CD14-positive monocyte (primary cell): ENCODE results near the gene CROCC2. TPM values are rescaled to one million over a fixed set of nuclear protein-coding genes. Genes with fewer than 3 reads are reported as not detected.

Source experiments
- DNase-seq, 3 donors: peaks; one replicate each; pipeline ENCODE4 v3.0.0-alpha.2; 2011 to 2022
- H2AFZ ChIP-seq: 2 replicates; pipeline ENCODE4 v1.6.0; 2012; ENCODE audit warnings: mild to moderate bottlenecking, low read depth, low read length, inconsistent platforms; ENCODE audit not compliant: insufficient read depth, poor library complexity, severe bottlenecking
- H3K27ac ChIP-seq, 2 donors: 1 replicate in 1 of 2; 2 replicates in 1 of 2; pipeline ENCODE4 v1.5.1; 2012 to 2013; ENCODE audit warnings: low read length in 2 of 2, control low read depth in 1 of 2, inconsistent platforms in 1 of 2, low read depth in 1 of 2, mild to moderate bottlenecking in 1 of 2
- H3K27me3 ChIP-seq, 2 donors: one replicate each; pipeline versions ENCODE4 v1.6.0 to v1.6.1; 2011 to 2013; ENCODE audit warnings: low read length in 2 of 2; ENCODE audit not compliant: control insufficient read depth in 2 of 2, insufficient read depth in 2 of 2
- H3K36me3 ChIP-seq, 2 donors: replicated peaks in 1 of 2; 1 replicate in 1 of 2; 2 replicates in 1 of 2; pipeline versions ENCODE4 v1.5.1 to v1.6.1; 2012 to 2013; ENCODE audit warnings: low read length in 2 of 2, control low read depth in 1 of 2, inconsistent platforms in 1 of 2, mild to moderate bottlenecking in 1 of 2; ENCODE audit not compliant: insufficient read depth in 2 of 2, control insufficient read depth in 1 of 2
- H3K4me1 ChIP-seq, 2 donors: 1 replicate in 1 of 2; 2 replicates in 1 of 2; pipeline versions ENCODE4 v1.5.1 to v1.6.1; 2012 to 2013; ENCODE audit warnings: low read length in 2 of 2, control low read depth in 1 of 2, inconsistent platforms in 1 of 2, mild to moderate bottlenecking in 1 of 2, moderate library complexity in 1 of 2; ENCODE audit not compliant: insufficient read depth in 2 of 2, control insufficient read depth in 1 of 2
- H3K4me2 ChIP-seq: replicated peaks from 2 replicates; pipeline ENCODE3; 2012; ENCODE audit warnings: low read length, moderate library complexity, mild to moderate bottlenecking; ENCODE audit not compliant: poor library complexity, severe bottlenecking; ENCODE audit errors: extremely low read depth
- H3K4me3 ChIP-seq, 3 experiments: fragments of 200-600 bp in 1 of 3; sonication (generic) in 1 of 3; replicated peaks in 1 of 3; 1 replicate in 2 of 3; 2 replicates in 1 of 3; pipeline ENCODE4 v1.5.1; 2011 to 2013; ENCODE audit warnings: low read length in 3 of 3, mild to moderate bottlenecking in 3 of 3, control low read depth in 2 of 3, low read depth in 2 of 3, inconsistent platforms in 1 of 3, moderate library complexity in 1 of 3
- H3K79me2 ChIP-seq: 2 replicates; pipeline ENCODE4 v1.6.0; 2012; ENCODE audit warnings: mild to moderate bottlenecking, control low read depth, inconsistent platforms, low read length, moderate library complexity; ENCODE audit not compliant: insufficient read depth
- H3K9ac ChIP-seq: 2 replicates; pipeline ENCODE4 v1.6.0; 2017; ENCODE audit warnings: low read length, mild to moderate bottlenecking; ENCODE audit not compliant: insufficient read depth, poor library complexity, severe bottlenecking
- H3K9me3 ChIP-seq, 2 donors: replicated peaks in 1 of 2; 1 replicate in 1 of 2; 2 replicates in 1 of 2; pipeline versions ENCODE4 v1.5.1 to v1.6.1; 2012 to 2013; ENCODE audit warnings: low read length in 2 of 2, control low read depth in 1 of 2; ENCODE audit not compliant: control insufficient read depth in 1 of 2, insufficient read depth in 1 of 2
- H4K20me1 ChIP-seq: 2 replicates; pipeline ENCODE4 v1.6.0; 2012; ENCODE audit warnings: mild to moderate bottlenecking, low read length, control low read depth, moderate library complexity; ENCODE audit not compliant: insufficient read depth
- H3K27ac Mint-ChIP-seq, 7 donors: one replicate each; pipeline ENCODE4 v1.8.0; 2020; ENCODE audit warnings: mild to moderate bottlenecking in 7 of 7, mixed read lengths in 7 of 7, moderate library complexity in 6 of 7, inconsistent platforms in 2 of 7
- H3K27me3 Mint-ChIP-seq, 3 donors: one replicate each; pipeline ENCODE4 v1.8.0; 2021 to 2022; ENCODE audit warnings: low read depth in 3 of 3, mild to moderate bottlenecking in 3 of 3, mixed read lengths in 3 of 3, moderate library complexity in 3 of 3, inconsistent platforms in 1 of 3
- H3K36me3 Mint-ChIP-seq, 2 donors: one replicate each; pipeline ENCODE4 v1.8.0; 2020; ENCODE audit warnings: mixed read lengths in 2 of 2, inconsistent platforms in 1 of 2, mild to moderate bottlenecking in 1 of 2
- H3K4me1 Mint-ChIP-seq: one replicate; pipeline ENCODE4 v1.8.0; 2020; ENCODE audit warnings: mild to moderate bottlenecking, mixed read lengths
- H3K4me3 Mint-ChIP-seq, 2 donors: one replicate each; pipeline ENCODE4 v1.8.0; 2020; ENCODE audit warnings: mild to moderate bottlenecking in 2 of 2, mixed read lengths in 2 of 2, moderate library complexity in 1 of 2
- H3K9me3 Mint-ChIP-seq, 7 donors: one replicate each; pipeline ENCODE4 v1.8.0; 2020 to 2022; ENCODE audit warnings: mixed read lengths in 7 of 7, mild to moderate bottlenecking in 6 of 7, moderate library complexity in 6 of 7, inconsistent platforms in 2 of 7
- WGBS: methylation state at CpG from one replicate; pipeline ENCODE4 v1.1.5; 2013; ENCODE audit warnings: missing lambda C conversion rate; ENCODE audit not compliant: insufficient coverage; 5-methylcytosine and 5-hydroxymethylcytosine counted together
- intact Hi-C, 2 donors: fragments of 100-400 bp; cut with micrococcal nuclease; formaldehyde crosslinking; loops; one replicate each; pipeline versions ENCODE4 v1.15.0 to v1.15.1; 2023
- polyA plus RNA-seq, 3 donors: library from polyadenylated mRNA; depleted of rRNA in 1 of 3; unstranded in 2 of 3; stranded (reverse) in 1 of 3; fragments of 300-500 nt in 2 of 3; fragments of >200 nt in 1 of 3; fragmentation: Illumina TruSeq in 2 of 3; gene quantifications; 1 replicate in 2 of 3; 2 replicates in 1 of 3; pipeline ENCODE4 v1.2.3, GENCODE V29; 2012 to 2021
- TF ChIP-seq, protein P1 (sequence below): fragments of 200-600 bp; IDR thresholded peaks from one replicate; pipeline ENCODE4 v1.8.0; 2022; ENCODE audit warnings: antibody characterized with exemption, mild to moderate bottlenecking

The CROCC2 gene
- polyA plus RNA-seq, 3 donors: 0.15 TPM; not detected in 2

DNA sequence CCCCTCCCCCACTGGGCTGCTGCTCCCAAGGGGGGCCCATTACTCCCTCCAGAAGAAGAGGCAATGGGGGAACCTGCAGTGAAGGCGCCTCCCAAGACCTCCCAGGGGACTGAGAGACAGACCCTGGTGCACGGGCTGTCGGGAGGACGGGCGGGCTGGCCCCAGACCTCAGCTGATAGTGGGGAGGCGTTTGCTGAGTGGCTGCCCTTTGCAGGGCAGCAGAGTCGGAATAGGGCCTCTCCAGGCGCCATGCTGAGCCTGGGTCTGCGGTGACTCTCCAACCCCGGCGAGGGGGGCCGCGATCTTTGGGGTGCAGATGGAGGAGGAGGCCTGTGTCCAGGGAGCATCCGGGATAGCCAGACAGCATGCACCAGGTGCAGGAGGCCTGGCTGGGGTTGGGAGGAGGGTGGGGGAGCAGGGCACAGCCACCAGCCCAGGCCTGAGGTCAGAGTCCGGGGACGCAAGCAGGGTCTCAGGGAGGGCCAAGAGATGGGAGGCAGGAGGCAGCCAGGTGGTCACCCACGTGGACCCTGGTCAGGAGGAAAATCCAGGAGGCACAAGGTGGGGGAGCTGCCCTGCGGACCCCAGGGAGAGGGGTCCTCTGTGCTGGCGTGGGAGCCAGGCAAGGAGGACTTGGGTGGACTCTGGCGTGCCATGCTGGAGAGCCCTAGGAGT is 11.0 kb downstream of the CROCC2 start:
- H3K27me3 ChIP-seq: peaks cover 0 to 19% of the 10 kb centered on the region in 2 donors
- H3K4me1 ChIP-seq: no peaks in the 10 kb centered on the region
- no peaks in the 10 kb centered on the region for H3K79me2 ChIP-seq
- 97% methylated on average over 20 of the region's 20 CpGs for WGBS
- H3K36me3 ChIP-seq: no peaks in the 10 kb centered on the region
- Mint-ChIP-seq H3K4me1 (no peaks in the 10 kb centered on the region), H3K27ac (no peak overlapping the region), H3K4me3 (no peak overlapping the region), H3K36me3 (no peaks in the 10 kb centered on the region), H3K9me3 (no peaks in the 10 kb centered on the region), H3K27me3 (peaks cover 12 to 28% (median 16%) of the 10 kb centered on the region in 3 donors)
- DNase-seq: no peak
- H4K20me1 ChIP-seq: no peaks in the 10 kb centered on the region
- H3K9me3 ChIP-seq: no peaks in the 10 kb centered on the region
- TF ChIP-seq, protein P1, sequence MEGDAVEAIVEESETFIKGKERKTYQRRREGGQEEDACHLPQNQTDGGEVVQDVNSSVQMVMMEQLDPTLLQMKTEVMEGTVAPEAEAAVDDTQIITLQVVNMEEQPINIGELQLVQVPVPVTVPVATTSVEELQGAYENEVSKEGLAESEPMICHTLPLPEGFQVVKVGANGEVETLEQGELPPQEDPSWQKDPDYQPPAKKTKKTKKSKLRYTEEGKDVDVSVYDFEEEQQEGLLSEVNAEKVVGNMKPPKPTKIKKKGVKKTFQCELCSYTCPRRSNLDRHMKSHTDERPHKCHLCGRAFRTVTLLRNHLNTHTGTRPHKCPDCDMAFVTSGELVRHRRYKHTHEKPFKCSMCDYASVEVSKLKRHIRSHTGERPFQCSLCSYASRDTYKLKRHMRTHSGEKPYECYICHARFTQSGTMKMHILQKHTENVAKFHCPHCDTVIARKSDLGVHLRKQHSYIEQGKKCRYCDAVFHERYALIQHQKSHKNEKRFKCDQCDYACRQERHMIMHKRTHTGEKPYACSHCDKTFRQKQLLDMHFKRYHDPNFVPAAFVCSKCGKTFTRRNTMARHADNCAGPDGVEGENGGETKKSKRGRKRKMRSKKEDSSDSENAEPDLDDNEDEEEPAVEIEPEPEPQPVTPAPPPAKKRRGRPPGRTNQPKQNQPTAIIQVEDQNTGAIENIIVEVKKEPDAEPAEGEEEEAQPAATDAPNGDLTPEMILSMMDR: no peak
- no peak overlapping the region for H3K9ac ChIP-seq
- H3K4me2 ChIP-seq: no peak overlapping the region
- intact Hi-C loops: no loop called here
- H2AFZ ChIP-seq: no peak overlapping the region
- no peak overlapping the region for H3K4me3 ChIP-seq
- no peak overlapping the region for H3K27ac ChIP-seq

DNA sequence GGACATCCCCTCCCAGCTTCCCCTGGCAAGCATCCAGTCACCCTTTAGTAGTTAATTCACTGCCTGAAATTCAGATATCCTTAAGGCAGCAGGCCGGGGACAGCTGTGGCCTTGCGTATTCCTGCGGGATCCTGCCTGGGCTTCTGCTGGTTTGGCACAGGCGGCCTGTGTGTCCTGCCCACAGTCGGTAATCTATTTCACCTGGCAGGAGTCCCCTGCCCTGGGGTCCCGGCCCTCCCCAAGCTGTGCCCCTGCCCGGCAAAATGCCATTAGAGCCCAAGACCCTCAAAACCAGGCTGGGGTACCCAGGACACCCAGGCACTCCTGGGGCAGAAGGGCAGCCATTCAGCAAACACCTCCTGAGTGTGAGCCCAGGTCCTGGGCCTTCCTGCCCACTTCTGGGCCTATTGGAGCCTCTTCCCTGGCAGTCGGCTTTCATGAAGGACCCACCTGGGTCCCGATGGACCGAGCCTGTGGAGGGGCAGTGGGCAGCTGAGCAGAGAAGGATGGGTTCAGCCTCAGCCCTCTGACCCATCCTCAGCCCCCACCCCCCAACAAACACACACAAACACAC is 11.6 kb downstream of the CROCC2 start:
- Histone ChIP-seq H4K20me1 (no peaks in the 10 kb centered on the region), H3K9ac (no peak overlapping the region), H3K36me3 (no peaks in the 10 kb centered on the region), H3K9me3 (no peaks in the 10 kb centered on the region), H3K4me1 (no peaks in the 10 kb centered on the region), H3K27me3 (peaks cover 0 to 19% of the 10 kb centered on the region in 2 donors), H3K27ac (no peak overlapping the region), H3K4me3 (no peak overlapping the region), H3K4me2 (no peak overlapping the region), H3K79me2 (no peaks in the 10 kb centered on the region), H2AFZ (no peak overlapping the region)
- intact Hi-C loops: no loop called here
- Mint-ChIP-seq H3K27ac (no peak overlapping the region), H3K36me3 (no peaks in the 10 kb centered on the region), H3K4me1 (no peaks in the 10 kb centered on the region), H3K27me3 (peaks cover 12 to 28% (median 16%) of the 10 kb centered on the region in 3 donors), H3K9me3 (no peaks in the 10 kb centered on the region), H3K4me3 (no peak overlapping the region)
- WGBS: 95% methylated on average over 7 of the region's 10 CpGs
- TF ChIP-seq, protein P1: no peak
- no peak for DNase-seq
